Measurements from ENCODE around the gene CERKL.

Gene CERKL

DNA sequence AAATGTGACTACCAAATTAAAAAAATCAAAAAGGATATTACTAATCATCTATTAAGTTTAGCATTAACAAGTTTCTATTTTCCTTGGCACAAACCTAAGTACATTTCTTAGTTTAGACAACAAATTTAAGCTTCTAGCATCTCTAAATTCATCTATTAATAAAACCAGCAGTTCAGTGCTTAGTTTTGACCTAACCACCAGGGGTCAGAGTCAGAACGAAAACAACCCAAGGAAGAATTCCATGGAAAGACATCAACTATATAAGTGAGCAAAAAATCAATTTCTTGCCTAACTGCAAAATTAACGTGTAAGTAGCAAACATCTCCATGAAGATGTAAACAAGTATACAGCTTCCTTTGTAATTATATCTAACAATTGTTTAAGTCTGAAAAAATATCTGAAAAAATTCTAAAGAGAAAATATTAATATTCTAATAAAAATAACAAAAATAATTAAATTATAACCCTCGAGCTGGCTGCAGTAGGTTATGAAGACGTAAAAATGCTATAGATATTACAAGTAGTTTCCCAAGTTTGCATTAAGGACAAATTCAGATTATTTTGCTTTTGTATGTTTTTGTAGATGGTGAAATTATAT lies 83.7 kb downstream of the CERKL start:
- peak; percentile 29 for DNase-seq

DNA sequence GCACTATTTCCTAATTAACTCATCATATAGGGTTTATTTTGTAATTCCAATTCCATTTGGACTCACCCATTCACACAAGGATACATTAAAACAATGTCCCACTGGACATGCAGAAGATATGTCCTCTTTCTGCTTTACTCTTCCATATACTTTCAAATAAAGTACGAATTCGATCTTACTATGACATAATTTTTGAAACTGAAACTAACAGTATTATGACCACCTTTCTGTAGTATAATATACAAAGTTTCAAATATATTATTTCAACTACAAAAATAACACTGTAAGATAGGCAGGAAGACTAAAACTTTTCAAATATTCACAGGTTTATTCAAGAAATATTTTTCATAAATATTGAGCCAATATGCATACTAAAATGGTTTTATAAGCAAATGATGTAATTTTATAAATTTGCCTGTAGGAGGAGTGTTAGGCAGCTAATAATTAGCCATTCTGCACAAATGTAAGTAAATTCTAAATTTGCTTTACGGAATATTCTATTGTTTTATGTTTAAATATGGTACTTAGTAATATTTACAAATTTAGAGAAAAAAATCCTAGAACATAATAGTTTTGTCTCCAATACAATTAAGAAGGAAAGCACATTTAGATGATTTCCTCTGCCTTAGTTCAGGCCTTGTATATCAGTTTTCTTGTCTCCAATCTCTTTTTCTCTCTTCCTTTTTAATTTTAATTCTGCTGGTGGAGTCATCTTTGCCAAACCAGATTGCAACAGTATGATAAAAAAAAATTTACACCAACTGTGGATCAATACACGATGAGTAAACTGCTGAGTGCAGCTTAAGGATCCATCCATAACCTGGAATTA lies 85.9 kb downstream of the CERKL start:
- DNase-seq: peak; percentile 5

DNA sequence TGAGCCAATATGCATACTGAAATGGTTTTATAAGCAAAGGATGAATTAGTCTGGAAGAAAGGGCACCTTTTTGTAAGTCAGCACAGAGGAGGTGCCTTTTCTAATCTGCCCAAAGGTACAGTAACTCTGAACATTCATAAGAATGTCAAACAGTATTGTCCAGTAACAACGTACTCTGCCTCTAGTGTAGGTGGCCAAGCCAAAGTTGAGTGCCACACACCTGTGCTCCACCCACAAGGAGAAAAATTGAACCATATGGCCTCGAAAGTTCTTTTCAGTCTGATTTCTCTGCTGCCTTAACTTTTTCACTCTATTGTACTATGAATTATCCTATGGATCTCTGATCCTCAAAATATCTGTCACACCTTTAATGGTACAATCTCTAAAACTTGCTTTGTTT lies 86.8 kb downstream of the CERKL start:
- no peak for DNase-seq

GRCh38 chr2:181566334-181567032 lies 90.4 kb downstream of the CERKL start:
- DNase-seq: no peak

DNA sequence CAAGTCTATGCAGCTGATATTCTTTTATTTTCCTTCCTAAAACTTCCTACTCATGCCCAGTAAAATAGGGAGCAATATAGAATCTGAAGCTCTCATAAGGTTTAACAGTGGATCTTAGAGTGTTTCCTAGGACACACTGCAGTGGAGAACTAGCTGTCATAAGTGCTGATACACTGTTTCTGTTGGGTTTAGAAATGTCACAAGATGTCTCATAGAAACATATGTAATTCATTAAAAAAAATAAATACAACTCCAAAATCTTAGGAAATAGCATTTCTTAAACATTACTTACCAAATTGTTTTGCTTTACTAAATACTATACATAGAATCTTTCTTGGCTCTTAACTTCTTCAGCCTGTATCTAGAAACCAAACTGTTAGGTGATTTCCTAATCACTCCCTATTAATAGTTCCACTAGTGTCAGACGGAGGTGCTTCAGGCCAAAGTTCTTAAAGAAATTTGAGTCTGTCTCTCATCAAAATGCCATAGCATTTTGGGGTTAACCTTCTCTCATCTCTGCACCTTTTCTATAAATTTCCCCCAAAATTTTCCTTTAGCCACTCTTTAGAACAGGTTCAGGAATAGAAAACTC lies 93.7 kb downstream of the CERKL start:
- peak; percentile 8 for DNase-seq

GRCh38 chr2:181558371-181558770 lies 98.5 kb downstream of the CERKL start:
- DNase-seq: no peak

DNA sequence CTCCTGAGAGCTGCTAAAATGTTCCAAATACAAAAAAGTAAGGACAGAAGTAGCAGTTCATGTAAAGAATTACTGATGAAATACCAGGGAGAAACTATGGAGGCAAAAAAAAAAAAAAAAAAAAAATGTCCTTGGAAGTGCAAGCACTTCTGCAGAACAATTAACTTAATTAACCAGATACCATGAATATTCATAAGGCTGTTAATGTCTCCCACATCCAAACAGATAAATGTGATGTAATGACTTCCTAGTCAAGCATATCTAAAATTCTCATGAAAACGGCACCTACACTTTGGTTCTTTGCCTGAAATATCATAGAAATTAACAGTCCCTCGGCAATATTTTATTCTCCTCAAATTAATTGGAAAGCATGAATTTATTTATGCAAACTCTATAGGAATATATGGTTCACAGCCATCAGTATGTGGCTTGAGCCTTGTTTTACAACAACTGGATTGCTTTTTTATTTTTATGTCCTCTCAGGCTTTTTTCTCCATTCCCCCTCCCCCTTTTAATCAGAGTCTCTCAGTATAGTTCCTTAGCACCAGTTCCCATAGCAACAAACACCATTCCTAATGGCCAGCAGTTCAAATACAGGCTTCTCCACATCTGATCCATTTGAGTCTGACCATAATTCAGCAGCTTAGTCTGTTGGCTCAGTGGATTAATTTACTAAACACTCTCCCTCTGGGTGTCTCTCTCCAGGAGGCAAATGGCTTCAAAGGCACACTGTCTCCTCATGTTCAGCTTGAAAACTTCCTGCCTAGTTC lies 102.7 kb downstream of the CERKL start:
- DNase-seq: no peak

GRCh38 chr2:181553244-181553643 lies 103.7 kb downstream of the CERKL start:
- DNase-seq: no peak

GRCh38 chr2:181552808-181553207 lies 104.1 kb downstream of the CERKL start:
- no peak for DNase-seq

GRCh38 chr2:181546086-181546485 lies 110.8 kb downstream of the CERKL start:
- DNase-seq: no peak

DNA sequence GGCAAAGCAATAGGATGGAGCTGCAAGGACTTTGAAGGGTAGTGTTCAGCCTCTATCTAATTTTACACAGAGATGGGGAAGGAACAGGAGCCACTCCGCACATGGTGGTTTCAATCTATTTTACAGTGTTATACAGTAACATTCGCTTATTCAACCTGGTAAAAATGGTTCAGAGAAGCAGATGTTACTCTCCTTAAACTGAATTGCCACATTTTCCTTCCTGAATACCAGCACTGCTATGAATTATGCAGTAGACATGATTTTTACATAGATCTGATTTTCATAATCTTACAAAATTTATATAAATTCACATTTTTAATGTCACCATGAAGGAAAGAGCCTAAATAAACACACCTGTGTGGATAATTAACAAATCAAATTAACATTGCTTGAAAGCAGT lies 114.7 kb downstream of the CERKL start:
- DNase-seq: no peak

GRCh38 chr2:181540421-181540820 lies 116.5 kb downstream of the CERKL start:
- DNase-seq: no peak

DNA sequence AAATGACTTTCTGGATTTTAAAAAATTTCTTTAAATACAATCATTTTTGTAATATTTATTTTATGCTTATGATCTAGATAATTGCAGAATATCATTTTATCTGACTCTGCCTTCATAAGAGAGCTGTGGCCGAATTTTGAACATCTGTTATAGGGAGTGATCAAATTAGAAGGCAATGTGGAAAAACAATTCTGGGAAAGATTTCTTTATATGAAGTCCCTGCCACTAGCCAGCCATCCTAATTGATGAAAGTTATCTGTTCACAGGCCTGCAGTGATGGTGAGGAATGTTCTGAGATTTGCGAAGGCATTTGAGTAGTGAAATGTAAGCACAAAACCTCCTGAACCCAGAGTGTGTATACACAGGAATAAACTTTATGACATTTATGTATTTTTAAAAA lies 120.2 kb downstream of the CERKL start:
- DNase-seq: no peak

DNA sequence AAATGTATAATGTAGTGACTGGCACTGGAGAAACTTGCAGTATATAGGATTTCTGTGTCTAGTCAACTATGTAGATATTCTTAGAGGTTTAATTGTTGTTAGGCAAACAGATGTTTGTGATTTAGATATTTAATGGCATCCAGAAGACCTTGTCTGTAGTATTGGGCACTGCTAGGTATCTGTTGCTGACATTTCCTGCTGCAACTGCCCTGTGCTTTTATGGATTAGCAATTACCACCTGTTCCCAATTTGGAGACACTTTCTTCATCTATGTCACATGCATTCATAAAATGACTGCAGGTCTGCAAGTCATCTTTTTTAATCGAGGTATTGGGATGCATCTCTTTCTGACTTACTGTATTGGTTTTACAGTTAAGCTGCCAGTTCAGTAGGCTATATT lies 128.5 kb downstream of the CERKL start:
- no peak for DNase-seq

DNA sequence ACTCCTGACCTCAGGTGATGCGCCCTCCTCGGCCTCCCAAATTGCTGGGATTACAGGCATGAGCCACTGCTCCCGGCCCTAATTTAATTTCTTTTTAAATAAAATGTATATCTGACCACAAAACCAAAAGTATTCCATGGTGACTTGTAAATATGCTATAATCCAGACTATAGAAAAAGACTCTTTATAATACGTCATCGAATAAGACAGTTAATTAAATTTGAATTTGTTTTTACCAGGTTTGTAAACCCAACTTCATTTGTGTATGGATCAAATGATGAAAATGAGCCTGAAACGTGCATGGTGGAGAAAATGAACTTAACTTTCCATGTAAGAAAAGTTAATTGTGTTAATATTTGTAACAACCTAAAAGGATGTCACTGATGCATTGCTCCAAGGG lies 129.8 kb downstream of the CERKL start:
- no peak for DNase-seq

- DNase-seq: no peak
Observed at GRCh38 chr2:181526014-181526413, 130.9 kb downstream of the CERKL start.

DNA sequence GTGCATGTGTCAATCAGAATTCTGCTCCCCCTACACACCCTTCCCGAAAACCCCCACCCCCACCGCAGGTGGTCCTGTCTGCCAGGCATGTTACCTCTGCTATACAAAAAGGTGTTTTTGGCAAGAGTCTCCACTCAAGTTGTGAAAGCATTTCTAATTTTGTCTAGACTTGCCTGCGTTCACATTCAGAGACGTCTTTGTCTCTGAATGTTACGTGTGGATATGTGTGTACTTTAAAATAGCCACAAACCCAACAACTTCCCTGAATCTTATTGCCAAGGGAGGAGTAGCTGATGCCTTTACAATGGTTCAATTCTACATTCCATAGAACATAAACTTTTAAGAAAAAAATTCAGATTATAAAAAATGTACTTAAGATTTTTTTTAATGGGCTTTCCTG lies 133.1 kb downstream of the CERKL start:
- no peak for DNase-seq

- no peak for DNase-seq
Observed at GRCh38 chr2:181520253-181520652, 136.7 kb downstream of the CERKL start.

- DNase-seq: no peak
Observed at GRCh38 chr2:181517685-181518301, 139.1 kb downstream of the CERKL start.

DNA sequence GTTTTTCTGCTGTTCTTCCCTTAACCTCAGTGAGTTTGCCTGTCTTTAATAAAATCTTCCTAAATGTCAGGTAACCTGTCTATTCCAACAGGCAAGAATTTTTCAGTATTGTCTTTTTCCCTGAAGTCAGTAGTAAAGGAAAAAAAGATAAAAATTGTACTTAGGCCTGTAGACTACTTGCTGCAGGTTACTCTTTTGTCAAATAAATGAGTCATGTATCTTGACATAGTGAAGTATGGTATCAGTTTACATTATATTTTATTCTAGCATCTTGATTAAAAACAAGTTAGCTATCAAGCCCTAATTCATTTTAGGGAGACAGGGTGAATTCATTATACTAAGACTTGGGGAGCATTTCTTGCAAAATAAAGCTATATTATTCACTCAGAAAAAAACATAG lies 139.9 kb downstream of the CERKL start:
- DNase-seq: no peak

DNA sequence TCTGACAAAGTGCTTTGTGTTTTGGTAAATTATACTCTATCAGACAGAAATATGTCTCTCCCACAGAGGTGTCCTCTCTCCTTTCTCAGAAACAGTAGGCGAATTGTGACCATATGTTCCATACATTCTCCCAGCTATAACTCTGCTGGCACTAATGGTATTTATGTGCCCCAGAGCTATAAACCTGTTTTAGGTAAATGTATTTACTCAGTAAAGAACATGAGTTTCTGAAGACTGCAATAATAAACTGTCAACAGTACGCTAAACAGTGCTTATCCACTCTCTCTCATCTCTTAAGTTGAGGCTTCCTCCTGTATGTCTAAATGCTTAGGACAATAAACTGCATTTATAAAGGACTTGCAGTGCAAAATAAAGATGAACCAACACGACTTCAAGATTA lies 141.2 kb downstream of the CERKL start:
- no peak for DNase-seq

GRCh38 chr2:181500201-181500600 lies 156.7 kb downstream of the CERKL start:
- no peak for DNase-seq

Data from fibroblast of skin of scalp (primary cell).